ENCODE data around the gene CCDC85C.

GRCh38 chr14:99561864-99562263 is 42.1 kb downstream of the CCDC85C start:
- TF ChIP-seq, protein P1, sequence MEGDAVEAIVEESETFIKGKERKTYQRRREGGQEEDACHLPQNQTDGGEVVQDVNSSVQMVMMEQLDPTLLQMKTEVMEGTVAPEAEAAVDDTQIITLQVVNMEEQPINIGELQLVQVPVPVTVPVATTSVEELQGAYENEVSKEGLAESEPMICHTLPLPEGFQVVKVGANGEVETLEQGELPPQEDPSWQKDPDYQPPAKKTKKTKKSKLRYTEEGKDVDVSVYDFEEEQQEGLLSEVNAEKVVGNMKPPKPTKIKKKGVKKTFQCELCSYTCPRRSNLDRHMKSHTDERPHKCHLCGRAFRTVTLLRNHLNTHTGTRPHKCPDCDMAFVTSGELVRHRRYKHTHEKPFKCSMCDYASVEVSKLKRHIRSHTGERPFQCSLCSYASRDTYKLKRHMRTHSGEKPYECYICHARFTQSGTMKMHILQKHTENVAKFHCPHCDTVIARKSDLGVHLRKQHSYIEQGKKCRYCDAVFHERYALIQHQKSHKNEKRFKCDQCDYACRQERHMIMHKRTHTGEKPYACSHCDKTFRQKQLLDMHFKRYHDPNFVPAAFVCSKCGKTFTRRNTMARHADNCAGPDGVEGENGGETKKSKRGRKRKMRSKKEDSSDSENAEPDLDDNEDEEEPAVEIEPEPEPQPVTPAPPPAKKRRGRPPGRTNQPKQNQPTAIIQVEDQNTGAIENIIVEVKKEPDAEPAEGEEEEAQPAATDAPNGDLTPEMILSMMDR (IDR thresholded peaks at IDR 0.05) = no peak
- TF ChIP-seq POLR2A (IDR thresholded peaks at IDR 0.05) = no peak
